GM19239 (cell line): Measurements from ENCODE around the gene TENM4.

Experiments used
- DNase-seq: peaks from one replicate; pipeline ENCODE4 v3.0.0; 2011; ENCODE audit warnings: low spot score; ENCODE audit not compliant: insufficient read length
- FAIRE-seq: peaks from 2 replicates; lab custom pipeline; 2011; peaks lifted over from hg19 to GRCh38; lab: Jason Lieb, UNC

TENM4 gene

GRCh38 chr11:79314906-79315689 is 125.7 kb downstream of the TENM4 start:
- no peak for FAIRE-seq
- DNase-seq = no peak

- no peak for FAIRE-seq
- DNase-seq = no peak
Observed at GRCh38 chr11:79313530-79313913, 127.3 kb downstream of the TENM4 start.

- no peak for DNase-seq
Observed at GRCh38 chr11:79312617-79313529, 128.0 kb downstream of the TENM4 start.

GRCh38 chr11:79311461-79311860 is 129.4 kb downstream of the TENM4 start:
- FAIRE-seq (no peak), DNase-seq (no peak)

More at GRCh38 chr11:79312617-79313529, 128.0 kb downstream of the TENM4 start:
- FAIRE-seq = no peak

- no peak for DNase-seq
- FAIRE-seq = no peak
Observed at GRCh38 chr11:79309407-79309806, 131.4 kb downstream of the TENM4 start.

- DNase-seq (no peak), FAIRE-seq (no peak)
Observed at GRCh38 chr11:79308429-79308828, 132.4 kb downstream of the TENM4 start.

- FAIRE-seq (no peak), DNase-seq (no peak)
Observed at GRCh38 chr11:79304599-79305212, 136.1 kb downstream of the TENM4 start.

- FAIRE-seq (no peak), DNase-seq (no peak)
Observed at GRCh38 chr11:79296141-79296540, 144.7 kb downstream of the TENM4 start.

- FAIRE-seq = no peak
- DNase-seq = no peak
Observed at GRCh38 chr11:79294845-79295731, 145.7 kb downstream of the TENM4 start.

GRCh38 chr11:79291948-79292347 is 148.9 kb downstream of the TENM4 start:
- no peak for FAIRE-seq
- DNase-seq = no peak

- DNase-seq (no peak), FAIRE-seq (no peak)
Observed at GRCh38 chr11:79290761-79291160, 150.1 kb downstream of the TENM4 start.

- no peak for FAIRE-seq
- no peak for DNase-seq
Observed at GRCh38 chr11:79287952-79288351, 152.9 kb downstream of the TENM4 start.

GRCh38 chr11:79285756-79286155 is 155.1 kb downstream of the TENM4 start:
- no peak for DNase-seq

GRCh38 chr11:79276736-79277325 is 164.0 kb downstream of the TENM4 start:
- FAIRE-seq (no peak), DNase-seq (no peak)

More at GRCh38 chr11:79285756-79286155, 155.1 kb downstream of the TENM4 start:
- FAIRE-seq = no peak

GRCh38 chr11:79274636-79275331 is 166.0 kb downstream of the TENM4 start:
- FAIRE-seq = no peak
- DNase-seq = no peak

- DNase-seq = no peak
- FAIRE-seq = no peak
Observed at GRCh38 chr11:79273781-79274180, 167.0 kb downstream of the TENM4 start.

- DNase-seq (no peak), FAIRE-seq (no peak)
Observed at GRCh38 chr11:79269611-79270307, 171.1 kb downstream of the TENM4 start.

- FAIRE-seq (no peak), DNase-seq (no peak)
Observed at GRCh38 chr11:79266396-79266795, 174.4 kb downstream of the TENM4 start.
